ENCODE data around the gene DENND1A. TPM values are rescaled to one million over a fixed set of nuclear protein-coding genes. Genes with fewer than 3 reads are reported as not detected.

Gene DENND1A
- total RNA-seq, 2 experiments from 2014 or later: 21.9 to 23.3 TPM

GRCh38 chr9:123923377-123923776 is 6.5 kb downstream of the DENND1A start:
- POLR2A ChIA-PET: no interaction called here
- intact Hi-C loops (cut with micrococcal nuclease): no loop called here

GRCh38 chr9:123922911-123923310 is 7.0 kb downstream of the DENND1A start:
- Mint-ChIP-seq H3K9me3 (peaks cover 8% of the 10 kb centered on the region), H3K4me1 (ENCODE audit: low read depth) (peaks cover 29% of the 10 kb centered on the region), H3K27ac (no peak overlapping the region), H3K27me3 (no peaks in the 10 kb centered on the region), H3K36me3 (ENCODE audit: low read depth) (peaks cover 11% of the 10 kb centered on the region), H3K4me3 (no peak overlapping the region)
- DNase-seq (no peak), ATAC-seq (no peak)
- intact Hi-C loops (cut with micrococcal nuclease): no loop called here
- POLR2A ChIA-PET: no interaction called here
- TF ChIP-seq CTCF (IDR thresholded peaks at IDR 0.05): no peak
- CTCF ChIA-PET: no interaction called here

More at GRCh38 chr9:123923377-123923776, 6.5 kb downstream of the DENND1A start:
- H3K27ac Mint-ChIP-seq: no peak overlapping the region
- H3K9me3 Mint-ChIP-seq: peaks cover 8% of the 10 kb centered on the region
- ATAC-seq (no peak), DNase-seq (no peak)
- CTCF ChIA-PET: no interaction called here
- no peaks in the 10 kb centered on the region for H3K27me3 Mint-ChIP-seq
- peaks cover 11% of the 10 kb centered on the region for H3K36me3 Mint-ChIP-seq (ENCODE audit: low read depth)
- H3K4me3 Mint-ChIP-seq: no peak overlapping the region
- TF ChIP-seq CTCF (IDR thresholded peaks at IDR 0.05): no peak
- peaks cover 33% of the 10 kb centered on the region for H3K4me1 Mint-ChIP-seq (ENCODE audit: low read depth)

GRCh38 chr9:123922431-123922830 is 7.5 kb downstream of the DENND1A start:
- H3K27ac Mint-ChIP-seq: no peak overlapping the region
- ATAC-seq (no peak), DNase-seq (no peak)
- no peak overlapping the region for H3K4me3 Mint-ChIP-seq
- H3K27me3 Mint-ChIP-seq: no peaks in the 10 kb centered on the region
- ChIA-PET POLR2A (no interaction called here), CTCF (no interaction called here)
- peaks cover 11% of the 10 kb centered on the region for H3K36me3 Mint-ChIP-seq (ENCODE audit: low read depth)
- intact Hi-C loops (cut with micrococcal nuclease): no loop called here
- no peak for TF ChIP-seq CTCF (IDR thresholded peaks at IDR 0.05)
- peaks cover 24% of the 10 kb centered on the region for H3K4me1 Mint-ChIP-seq (ENCODE audit: low read depth)
- peaks cover 8% of the 10 kb centered on the region for H3K9me3 Mint-ChIP-seq

- no peaks in the 10 kb centered on the region for H3K27me3 Mint-ChIP-seq
- DNase-seq: peak; percentile 47
- H3K4me3 Mint-ChIP-seq: no peak overlapping the region
- peaks cover 2% of the 10 kb centered on the region for H3K9me3 Mint-ChIP-seq
- CTCF ChIA-PET: interaction anchor here (1.0 kb wide), 1 partner anchor 13 kb away, joined by 3 read pairs; no protein-coding TSS in a partner anchor
- H3K4me1 Mint-ChIP-seq (ENCODE audit: low read depth): peaks cover 7% of the 10 kb centered on the region
- no peak overlapping the region for H3K27ac Mint-ChIP-seq
- no peak for TF ChIP-seq CTCF (IDR thresholded peaks at IDR 0.05)
- intact Hi-C loops (cut with micrococcal nuclease): no loop called here
- ATAC-seq: peak; percentile 66
- POLR2A ChIA-PET: interaction anchor here (0.7 kb wide), 1 partner anchor 166 kb away, joined by 3 read pairs; no protein-coding TSS in a partner anchor
- peaks cover 8% of the 10 kb centered on the region for H3K36me3 Mint-ChIP-seq (ENCODE audit: low read depth)
These were observed 15.3 kb downstream of the DENND1A start for GRCh38 chr9:123914517-123915196.

- CTCF ChIA-PET: no interaction called here
- DNase-seq (no peak), ATAC-seq (no peak)
- Mint-ChIP-seq H3K4me3 (no peak overlapping the region), H3K9me3 (peaks cover 3% of the 10 kb centered on the region), H3K36me3 (ENCODE audit: low read depth) (peaks cover 8% of the 10 kb centered on the region), H3K27ac (no peak overlapping the region), H3K27me3 (no peaks in the 10 kb centered on the region), H3K4me1 (ENCODE audit: low read depth) (peaks cover 7% of the 10 kb centered on the region)
- intact Hi-C loops (cut with micrococcal nuclease): no loop called here
- POLR2A ChIA-PET: no interaction called here
- no peak for TF ChIP-seq CTCF (IDR thresholded peaks at IDR 0.05)
These were observed 17.6 kb downstream of the DENND1A start for GRCh38 chr9:123912167-123912897.

Measured in activated CD8-positive, alpha-beta T cell treated with anti-CD3 and anti-CD28 coated beads for 36 hours (primary cell).